Measurements from ENCODE around the gene GGNBP2.

GRCh38 chr17:36600465-36600864 is 55.7 kb downstream of the GGNBP2 start:
- TF ChIP-seq ELF4 (IDR thresholded peaks at IDR 0.05) (no peak), SP1 (IDR thresholded peaks at IDR 0.05) (no peak), HDGF (IDR thresholded peaks at IDR 0.05; ENCODE audit: borderline replicate concordance) (no peak), FOXM1 (IDR thresholded peaks at IDR 0.05; ENCODE audit: borderline replicate concordance) (no peak), NFRKB (IDR thresholded peaks at IDR 0.05) (no peak)

All from HEK293T (cell line).